22Rv1 (cell line): ENCODE results near the gene ELF4.

ENCODE experiments used
- CTCF ChIP-seq: fragments of 450-650 bp; IDR thresholded peaks from 2 replicates; pipeline ENCODE4 v1.5.1; 2017; ENCODE audit warnings: mild to moderate bottlenecking
- ZFX ChIP-seq: fragments of 450-650 bp; IDR thresholded peaks from 2 replicates; pipeline ENCODE4 v1.6.1; 2017; ENCODE audit warnings: antibody characterized with exemption, borderline replicate concordance

DNA sequence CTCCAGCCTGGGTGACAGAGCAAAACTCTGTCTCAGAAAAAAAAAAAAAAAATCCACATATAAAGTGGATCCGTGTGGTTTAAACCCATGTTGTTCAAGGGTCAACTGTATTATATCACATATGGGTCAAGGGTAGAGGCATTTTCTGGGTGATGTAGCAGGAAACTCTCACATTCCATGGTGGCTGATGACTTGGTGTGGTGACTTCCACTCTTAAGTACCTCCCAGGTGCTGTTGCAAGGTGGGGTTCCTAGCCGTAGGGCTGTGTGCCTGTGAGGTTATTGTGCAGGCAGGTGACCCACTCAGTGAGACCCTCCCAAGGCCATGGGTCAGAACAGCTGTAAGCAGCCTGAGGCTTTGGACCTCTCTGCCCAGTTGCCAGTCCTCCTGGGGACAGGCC, 17.0 kb downstream of the ELF4 start:
- TF ChIP-seq CTCF (no peak), ZFX (no peak)
